K562 (cell line): ENCODE results near the gene CNR2. TPM values are rescaled to one million over a fixed set of nuclear protein-coding genes. Genes with fewer than 3 reads are reported as not detected.

Experiments used
- ASH1L ChIP-seq: fragments of 450-650 bp; IDR thresholded peaks from 2 replicates; pipeline ENCODE4 v1.6.1; 2018; ENCODE audit warnings: borderline replicate concordance, mild to moderate bottlenecking, low read depth; ENCODE audit not compliant: partially characterized antibody
- BCOR ChIP-seq: fragments of 450-650 bp; IDR thresholded peaks from 2 replicates; pipeline ENCODE4 v1.6.1; 2016
- CHCHD3 ChIP-seq: fragments of 250-450 bp; sonication (Bioruptor Pico); IDR thresholded peaks from 2 replicates; pipeline ENCODE4 v2.1.2; 2022; ENCODE audit warnings: mild to moderate bottlenecking
- CREB3L1 ChIP-seq: fragments of 450-650 bp; IDR thresholded peaks from 2 replicates; pipeline ENCODE4 v1.6.1; 2014; ENCODE audit warnings: low read depth, mild to moderate bottlenecking, moderate library complexity, borderline replicate concordance
- CREBBP ChIP-seq: IDR thresholded peaks from one replicate; pipeline ENCODE4 v1.6.1; 2012; ENCODE audit warnings: low read depth, mild to moderate bottlenecking, control low read depth, inconsistent platforms, low read length
- E2F1 ChIP-seq: sonication (generic); formaldehyde crosslinking; IDR thresholded peaks from 2 replicates; pipeline ENCODE4 v1.8.1; 2023; ENCODE audit warnings: mild to moderate bottlenecking, missing genetic modification reagents, moderate library complexity
- ELF1 ChIP-seq: fragments of 200-800 bp; sonication (Bioruptor generic); IDR thresholded peaks from 2 replicates; pipeline ENCODE4 v1.6.1; 2016; ENCODE audit warnings: missing genetic modification characterization, missing compliant biosample characterization
- FOXM1 ChIP-seq, 2 experiments: fragments of 450-650 bp in 1 of 2; sonication (generic) in 1 of 2; formaldehyde crosslinking in 1 of 2; IDR thresholded peaks; 2 replicates each; pipeline versions ENCODE4 v1.6.1 to v1.9.0; 2017 to 2022; ENCODE audit warnings: low read depth in 2 of 2, mild to moderate bottlenecking in 2 of 2, missing genetic modification reagents in 1 of 2, moderate library complexity in 1 of 2
- GABPB2 ChIP-seq: fragments of 250-450 bp; sonication (Bioruptor Pico); conservative IDR thresholded peaks from 2 replicates; pipeline ENCODE4 v1.5.1; 2021; ENCODE audit warnings: mild to moderate bottlenecking
- HBP1 ChIP-seq: fragments of 450-650 bp; formaldehyde crosslinking; IDR thresholded peaks from 2 replicates; pipeline ENCODE4 v1.4.0; 2022; ENCODE audit warnings: missing genetic modification characterization
- KDM1A ChIP-seq, 2 experiments: fragments of 450-650 bp; IDR thresholded peaks; 2 replicates each; pipeline ENCODE4 v1.6.1; 2016; ENCODE audit warnings: mild to moderate bottlenecking in 2 of 2
- LARP7 ChIP-seq: fragments of 450-650 bp; IDR thresholded peaks from 2 replicates; pipeline ENCODE4 v1.6.1; 2016
- NUFIP1 ChIP-seq: fragments of 450-650 bp; IDR thresholded peaks from 2 replicates; pipeline ENCODE4 v1.6.1; 2018; ENCODE audit not compliant: partially characterized antibody
- PTBP1 ChIP-seq: fragments of 200-400 bp; formaldehyde crosslinking; IDR thresholded peaks from 2 replicates; pipeline ENCODE4 v1.6.1; 2017; ENCODE audit warnings: low read depth, low read length
- RUNX1 ChIP-seq: sonication (generic); IDR thresholded peaks from 2 replicates; pipeline ENCODE4 v1.6.1; 2016; ENCODE audit warnings: antibody characterized with exemption, low read depth
- SAFB2 ChIP-seq: fragments of 200-400 bp; formaldehyde crosslinking; IDR thresholded peaks from 2 replicates; pipeline ENCODE4 v1.6.1; 2018; ENCODE audit warnings: borderline replicate concordance, low read length, low read depth, moderate library complexity; ENCODE audit not compliant: severe bottlenecking
- TAF7 ChIP-seq: fragments of 450-650 bp; IDR thresholded peaks from 2 replicates; pipeline ENCODE4 v1.6.1; 2016; ENCODE audit warnings: missing genetic modification characterization, missing compliant biosample characterization
- THRA ChIP-seq: fragments of 450-650 bp; IDR thresholded peaks from 2 replicates; pipeline ENCODE4 v1.6.1; 2017; ENCODE audit warnings: mild to moderate bottlenecking, moderate library complexity
- ZBTB49 ChIP-seq: sonication (generic); formaldehyde crosslinking; IDR thresholded peaks from 2 replicates; pipeline ENCODE4 v1.8.0; 2022; ENCODE audit warnings: missing genetic modification reagents, mild to moderate bottlenecking, borderline replicate concordance
- ZNF24 ChIP-seq: fragments of 450-650 bp; IDR thresholded peaks from 2 replicates; pipeline ENCODE4 v1.6.1; 2016
- ZNF507 ChIP-seq: conservative IDR thresholded peaks from 2 replicates; pipeline ENCODE4 v1.6.1; 2017; ENCODE audit warnings: missing genetic modification characterization, missing compliant biosample characterization
- polyA plus RNA-seq, 8 experiments: library from polyadenylated mRNA; depleted of rRNA in 4 of 8; stranded (reverse) in 5 of 8; unstranded in 3 of 8; fragments of >200 nt; fragmentation: Nextera tagmentation in 2 of 8; fragmentation: Illumina TruSeq in 1 of 8; extraction: Ambion mirVana in 2 of 8; extraction: Trizol in 1 of 8; gene quantifications; 2 replicates each; pipeline versions ENCODE4 v1.2.1 to v1.2.3, GENCODE V29; 2011 to 2014; ENCODE audit warnings: inconsistent platforms in 1 of 8, missing spikeins in 1 of 8
- total RNA-seq, 7 experiments: library from RNA; depleted of rRNA in 6 of 7; stranded (reverse); fragments of >200 nt in 6 of 7; fragmentation: Illumina TruSeq in 2 of 7; extraction: Trizol in 2 of 7; gene quantifications; 2 replicates each; pipeline versions ENCODE4 v1.2.1 to v1.2.3, GENCODE V29; 2011 to 2021; ENCODE audit warnings: low replicate concordance in 1 of 7

The CNR2 gene
- total and polyA plus RNA-seq, 9 of the 15 experiments (the other 6 are each of a cell fraction or from before 2014, with no cell fraction given), result not detected

- TF ChIP-seq PTBP1 (no peak), ZNF507 (tag) (no peak), ZBTB49 (no peak), KDM1A (IDR thresholded peaks at IDR 0.05) (no peak; a peak in 1 of 4 replicates), ELF1 (peak; percentile 90), CREBBP (no peak), THRA (no peak), RUNX1 (no peak; the same call in 1 of the 2 replicates), BCOR (0 out of 2 replicates have a peak, but pooled peaks have one; percentile 54), NUFIP1 (no peak), HBP1 (CRISPR knock-in tag) (no peak), SAFB2 (no peak), TAF7 (tag) (peak; percentile 35; the same call in 1 of the 2 replicates), CREB3L1 (peak; percentile 5; the same call in 1 of the 2 replicates), LARP7 (peak; percentile 71; the same call in 1 of the 2 replicates), ASH1L (no peak), E2F1 (CRISPR knock-in tag) (no peak), ZNF24 (0 out of 2 replicates have a peak, but pooled peaks have one; percentile 17), GABPB2 (CRISPR knock-in tag) (no peak), FOXM1 (IDR thresholded peaks at IDR 0.05; ENCODE audit: low read depth) (no peak; the same call in 1 of the 2 replicates), FOXM1 (CRISPR knock-in tag; IDR thresholded peaks at IDR 0.05; ENCODE audit: low read depth) (no peak), CHCHD3 (CRISPR knock-in tag) (no peak)
These were observed 45.8 kb upstream of the CNR2 start (continued) for GRCh38 chr1:23958810-23959460.
